Activated CD4-positive, alpha-beta T cell treated with anti-CD3 and anti-CD28 coated beads, Interleukin-2, Interleukin-6, amounts not matched to agents 100 ng/mL and 50 ng/mL, durations not matched to agents 16 hours and 8 hours (primary cell): ENCODE measurements around the gene CD19.
"Not testable (repeated sequence)": the region's sequence is repeated elsewhere in the genome, so short reads cannot be mapped to it uniquely, and the experiment has no call there.

Experiments
- DNase-seq: peaks from one replicate; pipeline ENCODE4 v3.0.0-alpha.2; 2020

The CD19 gene

DNA sequence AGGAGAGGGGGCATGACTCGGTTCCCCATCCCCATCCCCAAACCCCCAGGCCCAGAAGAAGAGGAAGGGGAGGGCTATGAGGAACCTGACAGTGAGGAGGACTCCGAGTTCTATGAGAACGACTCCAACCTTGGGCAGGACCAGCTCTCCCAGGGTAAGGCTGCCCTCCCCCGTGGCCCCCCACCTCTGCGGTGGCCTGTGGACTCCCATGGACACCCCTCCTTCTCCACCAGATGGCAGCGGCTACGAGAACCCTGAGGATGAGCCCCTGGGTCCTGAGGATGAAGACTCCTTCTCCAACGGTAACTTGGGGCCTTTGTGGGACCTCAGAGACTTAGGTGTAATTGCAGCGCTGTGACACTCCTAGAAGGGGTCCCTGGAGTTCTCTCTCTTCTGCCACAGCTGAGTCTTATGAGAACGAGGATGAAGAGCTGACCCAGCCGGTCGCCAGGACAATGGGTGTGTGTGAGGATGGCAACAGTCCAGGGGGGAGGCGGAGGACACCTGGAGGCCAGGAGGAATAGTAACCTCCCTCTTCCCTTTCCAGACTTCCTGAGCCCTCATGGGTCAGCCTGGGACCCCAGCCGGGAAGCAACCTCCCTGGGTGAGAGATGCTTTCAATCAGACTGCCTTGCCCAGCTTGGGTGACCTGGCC, 5.6 kb downstream of the CD19 start:
- DNase-seq, result no peak

DNA sequence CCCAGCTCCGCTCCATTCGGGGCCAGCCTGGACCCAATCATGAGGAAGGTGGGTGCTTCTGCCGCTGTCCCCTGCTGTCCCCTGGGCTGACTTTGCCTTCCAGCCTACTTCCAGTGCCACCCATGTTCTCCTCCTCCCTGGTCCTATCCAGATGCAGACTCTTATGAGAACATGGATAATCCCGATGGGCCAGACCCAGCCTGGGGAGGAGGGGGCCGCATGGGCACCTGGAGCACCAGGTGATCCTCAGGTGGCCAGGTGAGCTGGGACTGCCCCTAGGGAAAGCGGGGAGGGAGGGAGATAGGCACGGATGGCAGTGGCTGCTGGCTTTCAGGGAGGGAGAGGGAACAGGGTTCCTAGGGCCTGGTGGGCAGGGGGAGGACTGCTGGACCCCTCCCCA, 7.0 kb downstream of the CD19 start:
- no peak for DNase-seq

DNA sequence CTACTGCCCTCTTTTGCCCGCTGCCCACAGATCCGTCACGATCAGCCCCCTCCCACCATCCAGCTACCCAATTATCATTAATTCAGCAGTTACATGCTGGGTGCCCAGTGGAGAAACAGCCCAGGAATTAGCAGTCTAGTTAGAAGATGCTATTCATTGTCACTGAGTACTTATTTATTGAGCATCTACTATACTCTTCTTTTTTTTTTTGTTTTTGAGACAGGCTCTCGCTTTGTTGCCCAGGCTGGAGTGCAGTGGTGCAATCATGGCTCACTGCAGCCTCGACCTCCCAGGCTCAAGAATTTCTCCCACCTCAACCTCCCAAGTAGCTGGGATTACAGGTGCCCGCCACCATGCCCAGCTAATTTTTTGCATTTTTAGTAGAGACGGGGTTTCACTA, 8.1 kb downstream of the CD19 start:
- DNase-seq, result not testable (repeated sequence)

DNA sequence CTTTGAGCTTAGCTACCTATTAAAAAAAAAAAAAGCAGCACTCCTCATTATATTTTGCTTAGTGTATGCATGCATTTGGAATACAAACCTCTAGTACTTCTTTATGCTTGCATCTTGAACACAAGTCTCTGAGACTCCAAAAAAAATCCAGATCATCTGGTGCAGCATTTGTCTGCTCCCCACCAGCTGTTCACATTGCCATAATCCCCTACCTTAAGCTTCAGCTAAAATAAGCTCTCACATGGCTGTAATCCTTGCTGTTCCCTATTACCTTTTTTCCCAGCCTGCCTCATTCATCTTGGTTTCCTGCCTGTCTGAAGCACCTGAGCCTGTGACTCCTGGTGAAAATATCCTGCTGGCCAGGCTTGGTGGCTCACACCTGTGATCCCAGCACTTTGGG, 11.5 kb downstream of the CD19 start:
- no peak for DNase-seq

DNA sequence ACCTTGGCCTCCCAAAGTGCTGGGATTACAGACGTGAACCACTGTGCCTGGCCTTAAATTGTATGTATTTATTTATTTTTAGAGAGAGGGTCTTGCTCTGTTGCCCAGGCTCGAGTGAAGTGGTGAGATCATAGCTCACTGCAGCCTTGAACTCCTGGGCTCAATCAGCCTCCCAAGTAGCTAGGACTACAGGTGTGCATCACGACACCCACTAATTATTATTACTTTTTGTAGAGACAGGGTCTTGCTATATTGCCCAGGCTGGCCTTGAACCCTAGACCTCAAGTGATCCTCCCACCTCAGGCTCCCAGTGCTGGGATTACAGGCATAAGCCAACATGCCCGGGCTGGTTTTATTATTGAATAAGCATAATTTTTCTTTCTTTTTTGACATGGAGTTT, 14.9 kb downstream of the CD19 start:
- no peak for DNase-seq

DNA sequence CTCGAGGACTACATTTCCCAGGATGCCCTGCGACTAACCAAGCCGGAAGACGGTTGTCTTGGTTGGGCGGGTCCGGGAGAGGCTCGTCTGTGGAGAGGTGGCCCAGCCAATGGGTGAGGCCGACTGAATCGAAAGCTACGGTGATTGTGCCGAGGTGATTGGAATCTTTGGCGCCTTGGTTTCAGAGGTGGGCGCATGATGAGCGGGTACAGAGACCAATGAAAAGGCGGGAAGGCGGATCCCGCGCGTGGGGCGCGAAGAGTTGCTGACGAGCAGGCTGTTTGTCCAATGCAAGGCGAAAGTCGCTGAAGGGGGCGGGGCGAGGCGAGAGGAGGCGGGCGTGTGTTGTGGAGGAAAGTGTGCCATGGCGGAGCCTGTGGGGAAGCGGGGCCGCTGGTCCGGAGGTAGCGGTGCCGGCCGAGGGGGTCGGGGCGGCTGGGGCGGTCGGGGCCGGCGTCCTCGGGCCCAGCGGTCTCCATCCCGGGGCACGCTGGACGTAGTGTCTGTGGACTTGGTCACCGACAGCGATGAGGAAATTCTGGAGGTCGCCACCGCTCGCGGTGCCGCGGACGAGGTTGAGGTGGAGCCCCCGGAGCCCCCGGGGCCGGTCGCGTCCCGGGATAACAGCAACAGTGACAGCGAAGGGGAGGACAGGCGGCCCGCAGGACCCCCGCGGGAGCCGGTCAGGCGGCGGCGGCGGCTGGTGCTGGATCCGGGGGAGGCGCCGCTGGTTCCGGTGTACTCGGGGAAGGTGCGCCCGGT, 19.1 kb downstream of the CD19 start, which contains the start of gene NFATC2IP:
Gene NFATC2IP (plus strand): TSS at position 290 of the 762 bp plus-strand sequence. CDS start 75 bp downstream, at position 365.
- peak; percentile 100 for DNase-seq

DNA sequence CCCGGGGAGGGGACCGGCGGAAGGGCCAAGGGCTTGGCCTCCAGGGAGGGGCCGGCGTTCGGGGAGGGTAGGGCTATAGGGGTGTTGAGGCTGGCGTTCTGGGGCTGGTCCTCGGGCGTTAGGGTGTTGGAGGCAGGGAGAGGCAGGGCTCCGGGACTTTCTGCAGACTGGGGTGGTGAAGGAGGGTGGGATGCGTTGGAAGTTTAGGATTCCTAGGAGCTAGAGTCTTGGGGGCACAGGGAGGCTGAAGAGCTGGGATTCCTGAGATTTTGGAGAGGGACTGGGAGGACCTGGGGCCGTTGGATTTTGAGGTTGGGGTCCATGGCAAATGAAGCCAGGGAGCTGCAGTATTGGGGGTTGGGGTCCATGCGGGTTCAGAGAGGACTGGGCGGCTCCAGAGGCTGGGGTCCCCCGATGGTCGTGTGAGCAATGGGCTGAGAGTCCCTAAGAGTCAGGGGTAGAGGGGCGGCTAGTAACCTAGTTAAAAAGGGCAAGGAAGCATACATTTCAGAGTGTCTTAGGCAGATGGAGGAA, 19.7 kb downstream of the CD19 start:
- peak; percentile 59 for DNase-seq

DNA sequence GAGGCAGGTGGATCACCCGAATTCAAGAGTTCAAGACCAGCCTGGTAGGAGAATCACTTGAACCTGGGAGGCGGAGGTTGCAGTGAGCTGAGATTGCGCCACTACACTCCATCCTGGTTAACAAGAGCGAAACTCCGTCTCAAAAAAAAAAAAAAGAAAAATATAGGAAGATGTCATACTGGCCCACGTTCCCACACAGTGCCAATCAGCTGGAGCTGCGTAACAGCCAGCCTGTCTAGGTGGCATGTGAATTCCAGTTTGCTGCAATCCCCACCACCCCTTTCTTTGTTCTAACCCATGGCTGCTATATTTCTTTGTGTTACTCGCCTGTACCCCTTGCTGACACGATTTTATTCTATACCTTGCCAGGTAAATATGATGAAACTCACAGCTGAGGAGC, 26.4 kb downstream of the CD19 start:
- no peak for DNase-seq

DNA sequence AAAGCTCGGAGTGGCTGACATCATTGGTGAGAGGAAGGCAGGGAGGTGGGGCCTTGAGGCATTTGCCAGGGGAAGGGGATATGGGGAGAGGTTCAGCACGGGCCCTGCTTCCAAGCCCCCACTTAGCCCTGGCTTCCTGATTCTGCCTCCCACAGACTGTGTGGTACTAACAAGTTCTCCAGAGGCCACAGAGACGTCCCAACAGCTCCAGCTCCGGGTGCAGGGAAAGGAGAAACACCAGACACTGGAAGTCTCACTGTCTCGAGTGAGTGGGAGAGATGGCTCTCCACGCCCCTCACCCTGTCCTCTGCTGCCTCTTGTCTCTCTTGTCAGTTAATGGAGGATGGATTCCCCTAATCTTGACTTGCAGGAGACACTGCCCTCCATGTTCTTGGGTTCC, 27.1 kb downstream of the CD19 start:
- DNase-seq, result no peak

DNA sequence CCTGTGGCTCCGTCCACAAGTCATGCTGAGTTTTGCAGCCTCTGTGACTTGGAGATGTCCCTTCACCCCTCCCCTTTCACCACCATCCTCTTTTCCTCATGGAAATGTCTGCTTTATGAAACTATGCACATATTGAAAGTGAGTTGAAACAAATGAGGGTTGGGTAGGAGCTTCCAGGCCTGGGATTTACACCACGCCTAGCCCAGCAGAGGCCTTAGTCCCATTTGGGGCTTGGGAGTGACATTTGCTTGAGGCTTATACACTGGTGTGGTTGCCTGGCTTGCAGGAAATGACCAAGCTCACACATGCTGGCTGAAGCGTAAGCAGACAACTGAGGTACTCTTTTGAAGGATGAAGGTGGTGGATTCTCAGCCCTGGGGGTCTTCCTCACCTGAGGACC, 32.3 kb downstream of the CD19 start:
- DNase-seq, result no peak

DNA sequence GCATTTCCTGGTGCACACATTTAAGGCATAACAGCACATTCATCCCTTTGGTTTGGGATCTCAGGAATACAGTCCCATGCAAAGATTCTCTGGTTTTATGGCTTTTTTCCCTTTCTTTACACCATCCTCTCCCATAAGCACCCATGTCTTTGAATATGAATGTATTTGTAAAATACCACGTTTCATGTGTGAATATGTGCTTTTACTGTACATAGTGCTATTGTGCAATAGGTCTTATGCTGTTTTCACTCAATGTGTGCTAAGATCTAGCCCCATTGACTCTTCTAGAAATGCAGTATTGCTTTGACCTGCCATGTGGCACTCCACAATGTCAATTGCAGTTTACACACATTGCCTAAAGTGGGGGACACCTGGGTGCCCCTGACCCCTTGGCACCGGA, 32.7 kb downstream of the CD19 start:
- no peak for DNase-seq

DNA sequence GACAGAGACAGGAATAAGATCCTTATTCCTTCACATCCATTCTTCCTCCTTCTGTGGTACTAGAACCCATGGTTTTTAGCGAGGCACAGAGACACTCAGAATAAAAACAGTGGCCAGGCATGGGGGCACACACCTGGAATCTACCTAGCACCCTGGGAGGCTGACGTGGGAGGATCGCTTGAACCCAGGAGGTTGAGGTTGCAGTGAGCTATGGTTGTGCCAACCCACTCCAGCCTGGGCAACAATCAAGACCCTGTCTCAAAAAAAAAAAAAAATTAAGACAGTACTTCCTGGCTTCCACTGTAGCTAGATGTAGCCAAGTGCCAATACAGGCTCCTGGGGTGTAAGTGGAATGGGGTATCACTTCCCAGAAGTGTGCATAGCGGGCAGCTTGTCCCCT, 35.4 kb downstream of the CD19 start:
- DNase-seq, result no peak

DNA sequence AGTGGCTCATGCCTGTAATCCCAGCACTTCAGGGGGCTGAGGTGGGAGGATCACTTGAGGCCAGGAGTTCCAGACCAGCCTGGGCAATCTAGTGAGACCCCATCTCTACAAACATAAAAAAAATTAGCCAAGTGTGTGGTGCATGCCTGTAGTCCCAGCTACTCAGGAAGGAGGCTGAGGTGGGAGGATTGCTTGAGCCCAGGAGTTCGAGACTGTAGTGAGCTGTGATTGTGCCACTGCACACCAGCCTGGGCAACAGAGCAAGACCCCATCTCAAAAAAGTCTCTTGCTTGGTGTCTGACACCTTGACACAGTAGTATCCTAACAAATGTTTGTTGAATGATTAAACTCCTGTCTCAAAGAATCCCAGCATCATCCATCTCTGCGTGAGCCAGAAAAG, 37.9 kb downstream of the CD19 start:
- not testable (repeated sequence) for DNase-seq

DNA sequence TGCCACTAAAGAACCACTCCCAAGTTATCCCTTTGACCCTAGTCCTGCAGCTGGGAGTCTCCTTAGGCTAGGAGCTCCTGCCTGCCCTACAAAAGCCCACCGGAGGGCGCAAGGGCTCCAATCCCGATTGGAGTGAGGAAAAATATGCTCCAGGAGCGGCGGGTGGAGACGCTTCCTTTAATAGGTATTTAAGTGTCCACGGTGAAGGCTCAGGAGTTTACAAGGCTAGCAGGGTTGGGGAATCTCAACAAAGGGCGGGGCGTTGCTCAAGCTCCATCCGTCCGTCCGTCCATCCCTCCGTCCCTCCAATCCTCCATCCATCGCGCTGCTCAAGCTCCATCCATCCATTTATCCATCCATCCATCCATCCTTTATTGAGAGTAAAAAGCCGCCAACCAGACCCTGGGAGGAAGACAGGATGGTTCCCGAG, 42.3 kb downstream of the CD19 start:
- DNase-seq, result peak; percentile 38

DNA sequence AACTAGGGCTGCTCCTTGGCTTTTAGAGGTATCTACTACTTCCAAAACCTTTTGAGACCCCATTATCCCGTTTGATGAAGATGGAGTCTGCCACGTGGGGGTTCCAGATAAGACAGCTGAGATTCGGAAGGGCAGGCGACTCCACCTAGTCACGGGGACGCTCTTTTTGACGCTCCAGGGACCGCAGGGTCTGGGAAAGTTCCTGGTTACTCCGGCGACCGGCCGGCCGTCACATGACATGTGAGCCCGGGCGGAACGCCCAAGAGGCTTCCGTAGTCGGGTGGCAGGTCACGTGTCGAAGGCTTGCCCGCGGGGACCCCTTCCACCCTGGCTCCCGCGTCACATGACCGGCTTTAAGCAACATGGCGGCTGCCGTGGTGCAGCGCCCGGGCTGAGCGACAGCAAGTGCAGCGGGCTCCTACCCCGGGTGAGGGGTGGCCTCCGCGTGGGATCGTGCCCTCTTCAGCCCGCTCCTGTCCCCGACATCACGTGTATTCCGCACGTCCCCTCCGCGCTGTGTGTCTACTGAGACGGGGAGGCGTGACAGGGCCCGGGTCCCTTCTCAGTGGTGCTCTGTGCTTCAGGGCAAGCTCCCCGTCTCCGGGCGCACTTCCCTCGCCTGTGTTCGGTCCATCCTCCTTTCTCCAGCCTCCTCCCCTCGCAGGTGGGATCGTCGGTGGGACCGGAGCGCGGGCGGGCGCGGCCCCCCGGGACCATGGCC, 42.8 kb downstream of the CD19 start, which contains the start of gene SPNS1:
Gene SPNS1 (plus strand): TSS at position 342 of the 721 bp plus-strand sequence. CDS start 374 bp downstream, at position 716.
- DNase-seq, result peak; percentile 98

DNA sequence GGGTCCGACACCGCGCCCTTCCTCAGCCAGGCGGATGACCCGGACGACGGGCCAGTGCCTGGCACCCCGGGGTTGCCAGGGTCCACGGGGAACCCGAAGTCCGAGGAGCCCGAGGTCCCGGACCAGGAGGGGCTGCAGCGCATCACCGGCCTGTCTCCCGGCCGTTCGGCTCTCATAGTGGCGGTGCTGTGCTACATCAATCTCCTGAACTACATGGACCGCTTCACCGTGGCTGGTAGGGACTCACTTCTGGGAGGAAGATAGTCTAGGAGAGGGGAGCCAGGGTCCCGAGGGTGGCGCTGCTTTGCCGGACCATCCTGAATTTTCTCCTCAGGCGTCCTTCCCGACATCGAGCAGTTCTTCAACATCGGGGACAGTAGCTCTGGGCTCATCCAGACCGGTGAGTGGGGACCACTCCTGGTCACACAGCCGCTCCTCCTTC, 43.4 kb downstream of the CD19 start:
- no peak for DNase-seq

DNA sequence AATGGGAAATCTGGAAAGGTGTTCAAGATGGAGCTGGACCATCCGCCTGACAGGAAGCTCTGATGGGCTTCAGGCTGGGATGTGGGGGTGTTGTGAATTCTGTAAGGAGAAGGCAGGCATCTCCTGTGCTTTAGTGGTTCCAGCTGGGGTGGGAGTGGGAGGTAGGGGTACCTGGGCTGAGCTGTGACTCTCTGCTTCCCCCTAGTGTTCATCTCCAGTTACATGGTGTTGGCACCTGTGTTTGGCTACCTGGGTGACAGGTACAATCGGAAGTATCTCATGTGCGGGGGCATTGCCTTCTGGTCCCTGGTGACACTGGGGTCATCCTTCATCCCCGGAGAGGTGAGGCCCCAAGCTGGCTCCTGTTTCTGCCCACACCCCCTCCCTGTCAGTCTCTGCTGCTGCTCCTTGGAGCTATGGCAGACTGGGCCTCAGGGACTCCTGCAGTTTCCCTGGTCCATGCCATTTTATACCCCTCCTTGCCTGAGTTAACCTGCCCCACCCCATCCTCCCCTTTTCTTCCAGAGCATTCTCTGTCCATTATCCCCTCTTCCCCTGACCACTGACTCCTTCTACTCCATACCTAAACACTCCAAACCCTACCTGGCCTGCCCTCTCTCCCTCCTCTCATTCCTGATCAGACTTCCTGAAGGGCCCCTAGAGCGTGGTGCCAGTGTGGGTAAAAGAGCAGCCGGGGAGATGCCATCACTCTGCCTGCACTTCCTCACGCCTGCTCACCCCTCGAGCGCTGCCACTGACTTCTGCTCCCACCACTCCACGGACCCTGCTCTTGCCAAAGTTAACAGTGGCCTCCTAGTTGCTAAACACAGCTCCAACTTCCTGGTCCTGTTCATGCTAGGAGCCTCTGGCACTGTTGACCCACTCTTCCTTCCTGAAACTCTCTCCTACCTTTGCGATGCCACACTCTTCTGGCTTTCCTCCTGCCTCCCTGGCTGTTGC, 46.2 kb downstream of the CD19 start:
- DNase-seq, result peak; percentile 30

DNA sequence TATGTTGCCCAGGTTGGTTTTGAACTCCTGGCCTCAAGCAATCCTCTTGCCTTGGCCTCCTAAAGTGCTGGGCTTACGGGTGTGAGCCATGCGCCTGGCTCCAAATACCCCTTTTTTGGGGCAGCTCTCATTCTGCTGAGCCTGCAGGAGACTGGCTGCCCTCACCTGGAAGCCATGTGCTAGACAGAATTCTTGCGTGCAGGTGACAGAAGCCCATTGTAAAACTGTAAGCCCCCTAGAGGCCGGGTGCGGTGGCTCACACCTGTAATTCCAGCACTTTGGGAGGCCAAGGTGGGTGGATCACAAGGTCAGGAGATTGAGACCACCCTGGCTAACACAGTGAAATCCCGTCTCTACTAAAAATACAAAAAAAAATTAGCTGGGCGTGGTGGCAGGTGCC, 48.6 kb downstream of the CD19 start:
- not testable (repeated sequence) for DNase-seq

DNA sequence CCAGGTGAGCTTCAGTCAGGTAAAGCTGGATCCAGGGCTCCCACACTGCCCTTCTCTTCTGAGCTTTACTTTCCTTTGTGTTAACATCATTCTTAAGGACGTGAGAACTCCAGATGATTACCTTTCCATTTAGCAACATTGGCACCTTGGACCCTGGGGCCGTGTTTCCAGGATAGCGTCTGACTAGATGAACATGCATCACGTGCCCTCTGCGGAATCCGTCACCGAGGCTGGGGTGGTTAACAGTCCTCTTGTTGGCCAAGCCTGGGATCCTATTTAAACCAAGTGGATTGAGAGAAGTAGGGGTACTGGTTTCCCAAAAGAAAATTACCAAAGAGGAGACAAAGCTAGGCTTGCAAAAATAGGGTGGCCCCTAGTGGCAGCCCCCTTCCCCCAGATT, 49.2 kb downstream of the CD19 start:
- no peak for DNase-seq

DNA sequence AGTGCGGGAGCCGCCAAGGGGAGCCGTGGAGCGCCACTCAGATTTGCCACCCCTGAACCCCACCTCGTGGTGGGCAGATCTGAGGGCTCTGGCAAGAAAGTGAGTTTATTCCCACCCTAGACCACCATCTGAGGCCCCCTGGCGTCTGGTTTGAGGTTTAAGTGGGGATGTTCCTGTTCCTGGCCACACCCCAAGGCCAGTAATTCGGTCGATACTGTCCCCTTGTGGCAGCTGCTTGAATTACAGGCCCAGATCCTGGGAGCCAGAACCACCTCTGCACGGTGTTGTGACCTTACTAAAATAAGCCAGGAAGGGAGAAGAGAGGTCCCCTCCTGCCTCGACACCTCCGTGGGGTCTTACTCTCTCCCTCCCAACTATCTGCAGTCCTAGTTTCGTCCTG, 49.7 kb downstream of the CD19 start:
- DNase-seq, result peak; percentile 70

DNA sequence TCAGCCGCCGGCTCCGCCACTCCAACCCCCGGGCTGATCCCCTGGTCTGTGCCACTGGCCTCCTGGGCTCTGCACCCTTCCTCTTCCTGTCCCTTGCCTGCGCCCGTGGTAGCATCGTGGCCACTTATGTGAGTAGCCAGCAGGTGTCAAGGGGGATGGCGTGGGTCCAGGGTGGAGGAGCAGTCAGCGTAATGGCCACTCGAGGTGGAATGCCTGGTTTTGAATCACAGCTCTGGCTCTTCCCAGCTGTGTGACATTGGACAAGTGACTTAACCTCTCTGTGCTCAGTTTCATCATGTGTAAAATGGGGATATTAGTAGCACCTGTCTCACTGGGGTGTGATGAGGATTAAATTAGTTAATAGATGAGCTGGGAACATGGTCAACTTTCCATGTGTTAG, 50.6 kb downstream of the CD19 start:
- DNase-seq, result no peak

DNA sequence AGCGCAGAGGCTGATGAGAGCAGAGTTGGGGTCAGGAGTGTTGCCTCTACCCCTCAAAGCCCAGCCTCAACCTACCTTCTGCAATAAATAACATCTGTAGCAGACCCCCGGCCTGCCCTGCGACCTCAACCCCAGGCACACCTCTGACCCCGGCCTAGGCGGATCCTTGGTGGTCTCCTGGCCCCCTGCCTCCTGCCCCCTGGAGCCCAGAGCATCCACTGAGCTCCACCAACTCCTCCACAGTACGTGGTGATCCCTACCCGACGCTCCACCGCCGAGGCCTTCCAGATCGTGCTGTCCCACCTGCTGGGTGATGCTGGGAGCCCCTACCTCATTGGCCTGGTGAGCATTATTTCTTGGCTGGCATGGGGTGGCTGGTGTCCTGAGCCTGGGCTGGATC, 51.2 kb downstream of the CD19 start:
- DNase-seq, result no peak
